Gastroesophageal sphincter (tissue), 3 donors: ENCODE measurements around the gene NETO2.

Experiments used
- CTCF ChIP-seq, 4 experiments: fragments of 200-600 bp in 2 of 4; fragments of 450-650 bp in 2 of 4; sonication (generic) in 1 of 4; IDR thresholded peaks; one replicate each; pipeline ENCODE4 v1.5.1; 2017 to 2019; ENCODE audit warnings: antibody characterized with exemption in 4 of 4, mild to moderate bottlenecking in 2 of 4, moderate library complexity in 2 of 4
- POLR2A ChIP-seq, 2 donors: fragments of 450-650 bp; IDR thresholded peaks; one replicate each; pipeline ENCODE4 v1.6.1; 2017; ENCODE audit warnings: antibody characterized with exemption in 2 of 2, mild to moderate bottlenecking in 2 of 2, moderate library complexity in 1 of 2

DNA sequence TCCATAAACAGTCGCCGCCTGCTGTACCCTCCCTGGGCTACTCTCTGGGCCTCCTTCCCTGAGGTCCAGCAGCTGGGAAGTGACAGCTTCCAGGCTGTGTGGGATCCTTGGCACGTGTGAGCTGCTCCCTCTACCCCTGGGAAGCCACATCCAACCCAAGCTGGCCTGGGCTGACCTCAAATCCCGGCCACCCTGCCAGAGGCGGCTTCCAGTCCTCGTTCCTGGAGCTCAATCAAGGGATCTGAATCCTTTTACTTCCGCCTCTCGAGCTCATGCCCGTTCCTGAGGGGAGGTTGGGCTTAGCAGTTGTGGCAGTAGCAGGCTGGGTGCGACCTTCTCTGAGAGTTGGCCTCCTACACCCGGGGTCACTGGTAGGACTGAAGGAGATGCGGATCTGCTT, 82.5 kb downstream of the NETO2 start:
- no peak for TF ChIP-seq POLR2A (IDR thresholded peaks at IDR 0.05)
- TF ChIP-seq CTCF (IDR thresholded peaks at IDR 0.05) = no peak
